ENCODE data around the gene SELENOW. TPM values are rescaled to one million over a fixed set of nuclear protein-coding genes. Genes with fewer than 3 reads are reported as not detected.

Gene SELENOW
- total RNA-seq, 6 experiments from 2014 or later, result 46.4 to 141 (median 83.0) TPM

GRCh38 chr19:47755762-47756626, 22.5 kb upstream of the SELENOW start:
- H3K27ac ChIP-seq, result peak overlapping the region in 1 of 3 donors; percentile 87
- no peak overlapping the region for H3K4me3 ChIP-seq
- H3K9me3 ChIP-seq, result no peaks in the 10 kb centered on the region
- H3K36me3 ChIP-seq, result peaks cover 0 to 44% (median 28%) of the 10 kb centered on the region in 4 donors
- peaks cover 0 to 29% (median 12%) of the 10 kb centered on the region in 4 donors for H3K4me1 ChIP-seq
- peak in 2 of 4 donors; percentile 5 to 7 for ATAC-seq
- no peaks in the 10 kb centered on the region for H3K27me3 ChIP-seq
- WGBS (ENCODE audit: insufficient coverage, low coverage, low lambda C conversion rate, missing lambda C conversion rate), result 43% methylated on average over 6 of the region's 28 CpGs
- intact Hi-C loops (cut with DNase I), result no loop called here
- no peak for TF ChIP-seq POLR2A (IDR thresholded peaks at IDR 0.05)
- peak in 1 of 3 donors; percentile 56 for DNase-seq

GRCh38 chr19:47756627-47756929, 21.9 kb upstream of the SELENOW start:
- no peaks in the 10 kb centered on the region for H3K27me3 ChIP-seq
- no peaks in the 10 kb centered on the region for H3K9me3 ChIP-seq
- WGBS (ENCODE audit: insufficient coverage, low coverage, low lambda C conversion rate, missing lambda C conversion rate), result no CpG with 5 or more reads among the region's 12 CpGs
- H3K36me3 ChIP-seq, result peaks cover 0 to 38% (median 22%) of the 10 kb centered on the region in 4 donors
- TF ChIP-seq POLR2A (IDR thresholded peaks at IDR 0.05), result no peak
- no peak for TF ChIP-seq CTCF (IDR thresholded peaks at IDR 0.05)
- ATAC-seq (peak; percentile 1 to 3 (median 1)), DNase-seq (peak in 1 of 3 donors; percentile 57)
- H3K4me1 ChIP-seq, result peaks cover 0 to 29% (median 12%) of the 10 kb centered on the region in 4 donors
- intact Hi-C loops (cut with DNase I), result no loop called here
- no peak overlapping the region for H3K4me3 ChIP-seq
- H3K27ac ChIP-seq, result peak overlapping the region in 2 of 3 donors; percentile 52 to 87

GRCh38 chr19:47756953-47757608, 21.4 kb upstream of the SELENOW start:
- H3K27me3 ChIP-seq, result no peaks in the 10 kb centered on the region
- ATAC-seq (peak; percentile 77 to 88 (median 78)), DNase-seq (peak; percentile 70 to 88 (median 84))
- H3K27ac ChIP-seq, result peak overlapping the region; percentile 51 to 87 (median 52)
- 32% methylated on average over 5 of the region's 22 CpGs for WGBS (ENCODE audit: insufficient coverage, low coverage, low lambda C conversion rate, missing lambda C conversion rate)
- intact Hi-C loops (cut with DNase I), result no loop called here
- H3K4me3 ChIP-seq, result peak overlapping the region in 1 of 3 donors; percentile 14
- no peaks in the 10 kb centered on the region for H3K9me3 ChIP-seq
- peaks cover 0 to 29% (median 12%) of the 10 kb centered on the region in 4 donors for H3K4me1 ChIP-seq
- peaks cover 0 to 34% (median 20%) of the 10 kb centered on the region in 4 donors for H3K36me3 ChIP-seq
- TF ChIP-seq CTCF (IDR thresholded peaks at IDR 0.05) (peak; percentile 3 to 34 (median 20)), POLR2A (IDR thresholded peaks at IDR 0.05) (no peak)

GRCh38 chr19:47757617-47758442, 20.7 kb upstream of the SELENOW start:
- DNase-seq (peak in 1 of 3 donors; percentile 34), ATAC-seq (peak; percentile 42 to 61 (median 48))
- TF ChIP-seq CTCF (IDR thresholded peaks at IDR 0.05) (no peak), POLR2A (IDR thresholded peaks at IDR 0.05) (no peak)
- H3K36me3 ChIP-seq, result peaks cover 0 to 27% (median 14%) of the 10 kb centered on the region in 4 donors
- H3K9me3 ChIP-seq, result no peaks in the 10 kb centered on the region
- H3K27me3 ChIP-seq, result no peaks in the 10 kb centered on the region
- 51% methylated on average over 12 of the region's 14 CpGs for WGBS (ENCODE audit: insufficient coverage, low coverage, low lambda C conversion rate, missing lambda C conversion rate)
- H3K4me1 ChIP-seq, result peaks cover 0 to 29% (median 12%) of the 10 kb centered on the region in 4 donors
- peak overlapping the region in 2 of 3 donors; percentile 5 to 14 for H3K4me3 ChIP-seq
- intact Hi-C loops (cut with DNase I), result no loop called here
- peak overlapping the region in 2 of 3 donors; percentile 52 to 87 for H3K27ac ChIP-seq
